Measurements from ENCODE around the gene CCR5. TPM values are rescaled to one million over a fixed set of nuclear protein-coding genes. Genes with fewer than 3 reads are reported as not detected.
A peak's percentile ranks its signal among the peaks of the same experiment; 100 is the strongest.

The CCR5 gene
- total RNA-seq, 1 experiment from 2014 or later, result not detected

DNA sequence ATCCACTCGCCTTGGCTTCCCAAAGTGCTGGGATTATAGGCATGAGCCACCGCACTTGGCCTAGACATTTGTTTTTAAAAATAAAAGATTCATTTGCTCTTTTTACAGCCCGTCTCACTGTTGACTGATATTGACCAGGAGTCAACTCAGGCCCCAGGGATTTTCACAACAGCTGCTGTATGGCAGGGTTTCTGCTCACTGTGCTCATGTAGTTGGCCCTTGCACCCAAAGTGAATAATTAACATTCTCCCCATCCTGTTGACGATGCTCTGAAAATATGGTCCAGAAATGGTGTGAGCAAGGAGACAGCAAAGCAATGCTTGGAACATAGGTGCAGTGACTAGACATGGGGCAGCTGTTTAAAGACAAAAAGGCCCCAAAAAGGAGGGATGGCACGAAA, 2.9 kb upstream of the CCR5 start:
- POLR2A ChIA-PET, result no interaction called here
- Histone ChIP-seq H2AFZ (ENCODE audit: low read depth, low read length, poor library complexity, severe bottlenecking) (no peak overlapping the region), H4K20me1 (ENCODE audit: insufficient read depth) (no peaks in the 10 kb centered on the region), H3K4me3 (replicated peaks in 1 of 2; ENCODE audit: low read depth in 1 of 2, low read length in 2 of 2) (no peak overlapping the region), H3K79me2 (ENCODE audit: insufficient read depth, low read length) (no peaks in the 10 kb centered on the region), H3K27ac (ENCODE audit: low read depth, low read length) (no peak overlapping the region), H3K9ac (ENCODE audit: low read length) (no peak overlapping the region), H3K36me3 (ENCODE audit: control insufficient read depth in 1 of 2, insufficient read depth in 2 of 2, low read length in 2 of 2) (no peaks in the 10 kb centered on the region), H3K4me2 (ENCODE audit: low read length) (no peak overlapping the region), H3K9me2 (ENCODE audit: insufficient read depth) (no peaks in the 10 kb centered on the region), H3K9me3 (ENCODE audit: control insufficient read depth in 1 of 2, insufficient read depth in 1 of 2, low read depth in 1 of 2, low read length in 2 of 2) (no peaks in the 10 kb centered on the region), H3K27me3 (ENCODE audit: insufficient read depth, low read length) (peaks cover 25% of the 10 kb centered on the region), H3K4me1 (ENCODE audit: control insufficient read depth in 1 of 2, insufficient read depth in 2 of 2, low read length in 2 of 2) (no peaks in the 10 kb centered on the region)
- RAD21 ChIA-PET (ENCODE audit: low non-redundant PET in 1 of 2, low total read pairs in 2 of 2, uncharacterized antibody in 2 of 2, unreplicated experiment in 2 of 2), result no interaction called here
- CTCF ChIA-PET, result interaction anchor here (1.7 to 5.6 kb wide), 5 partner anchors 11 to 291 kb away, joined by 8 to 30 read pairs (median 17); partner anchors contain the start of gene CCR1
- ATAC-seq (no peak), DNase-seq (ENCODE audit: low read depth, low spot score) (no peak)
- BruUV-seq (replicated peaks), result no TSS peak
- TF ChIP-seq ELF1 (IDR thresholded peaks at IDR 0.05; ENCODE audit: borderline replicate concordance, low read depth) (no peak), POLR2AphosphoS5 (IDR thresholded peaks at IDR 0.05; ENCODE audit: low read depth, low read length) (no peak), POLR2A (IDR thresholded peaks at IDR 0.05; ENCODE audit: borderline replicate concordance, extremely low read depth, insufficient read depth, insufficient read length) (no peak), ATF3 (IDR thresholded peaks at IDR 0.05) (no peak), SP1 (IDR thresholded peaks at IDR 0.05; ENCODE audit: low read depth) (no peak), EGR1 (IDR thresholded peaks at IDR 0.05; ENCODE audit: low read depth) (no peak), ZNF274 (IDR thresholded peaks at IDR 0.05; ENCODE audit: low read depth, low read length) (no peak), YY1 (IDR thresholded peaks at IDR 0.05; ENCODE audit: extremely low read depth, insufficient replicate concordance, low read depth, low read length) (no peak), CBX3 (IDR thresholded peaks at IDR 0.05; ENCODE audit: low read depth) (no peak)
- TF ChIP-seq, protein P1, sequence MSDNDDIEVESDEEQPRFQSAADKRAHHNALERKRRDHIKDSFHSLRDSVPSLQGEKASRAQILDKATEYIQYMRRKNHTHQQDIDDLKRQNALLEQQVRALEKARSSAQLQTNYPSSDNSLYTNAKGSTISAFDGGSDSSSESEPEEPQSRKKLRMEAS (IDR thresholded peaks at IDR 0.05), result no peak
- intact Hi-C loops (cut with micrococcal nuclease), result loop anchor here (5.0 kb wide), 1 partner anchor 271 kb away; no protein-coding TSS in a partner anchor

- H3K9ac ChIP-seq (ENCODE audit: low read length), result no peak overlapping the region
- H3K36me3 ChIP-seq (ENCODE audit: control insufficient read depth in 1 of 2, insufficient read depth in 2 of 2, low read length in 2 of 2), result no peaks in the 10 kb centered on the region
- TF ChIP-seq RAD21 (IDR thresholded peaks at IDR 0.05; ENCODE audit: low read depth) (peak; percentile 76), CTCF (IDR thresholded peaks at IDR 0.05 in 2 of 3, conservative IDR thresholded peaks at IDR 0.05 in 1 of 3; ENCODE audit: borderline replicate concordance in 1 of 3, insufficient read depth in 1 of 3, low read depth in 2 of 3, low read length in 2 of 3) (peak; percentile 36 to 40 (median 38); a peak in 4 of 6 replicates), FOSL1 (IDR thresholded peaks at IDR 0.05; ENCODE audit: low read depth) (no peak)
- intact Hi-C loops (cut with micrococcal nuclease), result loop anchor here (5.0 kb wide), 1 partner anchor 271 kb away; no protein-coding TSS in a partner anchor
- ATAC-seq (peak; percentile 82), DNase-seq (ENCODE audit: low read depth, low spot score) (no peak)
- ChIA-PET POLR2A (no interaction called here), CTCF (interaction anchor here (1.3 to 5.6 kb wide), 7 partner anchors 10 to 291 kb away, joined by 4 to 30 read pairs (median 16); partner anchors contain the start of gene CCR1), RAD21 (ENCODE audit: low non-redundant PET in 1 of 2, low total read pairs in 2 of 2, uncharacterized antibody in 2 of 2, unreplicated experiment in 2 of 2) (interaction anchor here in 1 of 2 experiments (1.6 kb wide), 1 partner anchor 92 kb away, joined by 6 read pairs; no protein-coding TSS in a partner anchor)
- H3K27ac ChIP-seq (ENCODE audit: low read depth, low read length), result no peak overlapping the region
- no peak overlapping the region for H3K4me2 ChIP-seq (ENCODE audit: low read length)
- no peaks in the 10 kb centered on the region for H3K9me2 ChIP-seq (ENCODE audit: insufficient read depth)
- no peaks in the 10 kb centered on the region for H4K20me1 ChIP-seq (ENCODE audit: insufficient read depth)
- peaks cover 33% of the 10 kb centered on the region for H3K27me3 ChIP-seq (ENCODE audit: insufficient read depth, low read length)
- no peak overlapping the region for H2AFZ ChIP-seq (ENCODE audit: low read depth, low read length, poor library complexity, severe bottlenecking)
- no TSS peak for BruUV-seq (replicated peaks)
- no peaks in the 10 kb centered on the region for H3K79me2 ChIP-seq (ENCODE audit: insufficient read depth, low read length)
- H3K4me3 ChIP-seq (replicated peaks in 1 of 2; ENCODE audit: low read depth in 1 of 2, low read length in 2 of 2), result no peak overlapping the region
- no peaks in the 10 kb centered on the region for H3K9me3 ChIP-seq (ENCODE audit: control insufficient read depth in 1 of 2, insufficient read depth in 1 of 2, low read depth in 1 of 2, low read length in 2 of 2)
- H3K4me1 ChIP-seq (ENCODE audit: control insufficient read depth in 1 of 2, insufficient read depth in 2 of 2, low read length in 2 of 2), result no peaks in the 10 kb centered on the region
Measured at GRCh38 chr3:46368569-46368968, 2.2 kb upstream of the CCR5 start.

Measured in HCT116 (cell line).